Dendritic cell treated with granulocyte-macrophage colony-stimulating factor and Interleukin-4, amounts not matched to agents 40 ng/mL and 50 ng/mL, for 4 days (primary cell): Measurements from ENCODE around the gene ZNRF2.
"Not testable (repeated sequence)": the region's sequence is repeated elsewhere in the genome, so short reads cannot be mapped to it uniquely, and the experiment has no call there.

ENCODE experiments used
- H3K27ac Mint-ChIP-seq: one replicate; pipeline ENCODE4 v1.8.0; 2022; ENCODE audit warnings: mild to moderate bottlenecking, mixed read lengths
- H3K27me3 Mint-ChIP-seq: one replicate; pipeline ENCODE4 v1.8.0; 2022; ENCODE audit warnings: mild to moderate bottlenecking, mixed read lengths
- H3K36me3 Mint-ChIP-seq: one replicate; pipeline ENCODE4 v1.8.0; 2022; ENCODE audit warnings: low read depth, mixed read lengths
- H3K4me1 Mint-ChIP-seq: one replicate; pipeline ENCODE4 v1.8.0; 2022; ENCODE audit warnings: low read depth, mixed read lengths
- H3K4me3 Mint-ChIP-seq: one replicate; pipeline ENCODE4 v1.8.0; 2022; ENCODE audit warnings: mild to moderate bottlenecking, moderate library complexity, mixed read lengths
- H3K9me3 Mint-ChIP-seq: one replicate; pipeline ENCODE4 v1.8.0; 2022; ENCODE audit warnings: mixed read lengths
- intact Hi-C: fragments of 100-400 bp; cut with micrococcal nuclease; formaldehyde crosslinking; loops from one replicate; pipeline ENCODE4 v1.15.0; 2022

The ZNRF2 gene

DNA sequence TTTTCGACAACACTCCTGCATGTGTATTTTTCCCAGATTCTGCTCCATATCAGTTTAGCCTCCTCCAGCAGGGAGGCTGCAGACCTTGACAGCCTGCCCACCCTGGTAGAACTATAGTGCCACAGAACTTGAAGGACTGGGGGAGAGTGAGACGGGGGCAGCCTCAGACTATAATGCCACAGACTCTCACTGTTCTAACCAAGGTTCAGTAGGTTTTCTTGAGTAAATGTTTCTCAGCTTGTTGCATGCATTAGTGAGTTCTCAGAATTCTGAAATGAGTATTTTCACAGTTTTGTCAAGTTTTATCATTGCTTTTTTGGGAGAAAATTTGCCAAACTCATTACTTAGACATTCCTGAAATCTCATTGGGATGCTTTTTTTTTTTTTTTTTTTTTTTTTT, 95.9 kb downstream of the ZNRF2 start:
- Mint-ChIP-seq H3K27me3 (no peaks in the 10 kb centered on the region), H3K4me3 (no peak overlapping the region), H3K9me3 (no peaks in the 10 kb centered on the region), H3K36me3 (peaks cover 19% of the 10 kb centered on the region), H3K4me1 (no peaks in the 10 kb centered on the region), H3K27ac (no peak overlapping the region)
- intact Hi-C loops = no loop called here

- H3K9me3 Mint-ChIP-seq, H3K27ac Mint-ChIP-seq, H3K4me3 Mint-ChIP-seq, H3K27me3 Mint-ChIP-seq, intact Hi-C loops, H3K4me1 Mint-ChIP-seq: not testable (repeated sequence)
- H3K36me3 Mint-ChIP-seq = peaks cover 19% of the 10 kb centered on the region
These were observed 96.4 kb downstream of the ZNRF2 start for GRCh38 chr7:30380824-30381223.

- no peak overlapping the region for H3K27ac Mint-ChIP-seq
These were observed 98.2 kb downstream of the ZNRF2 start for GRCh38 chr7:30382607-30383006.

GRCh38 chr7:30389791-30390190, 105.4 kb downstream of the ZNRF2 start:
- Mint-ChIP-seq H3K9me3 (peaks cover 13% of the 10 kb centered on the region), H3K27me3 (no peaks in the 10 kb centered on the region), H3K4me3 (no peak overlapping the region), H3K36me3 (peaks cover 24% of the 10 kb centered on the region), H3K27ac (peak overlapping the region; percentile 44), H3K4me1 (peaks cover 24% of the 10 kb centered on the region)
- intact Hi-C loops = no loop called here

More at GRCh38 chr7:30382607-30383006, 98.2 kb downstream of the ZNRF2 start:
- intact Hi-C loops = no loop called here
- H3K36me3 Mint-ChIP-seq = peaks cover 19% of the 10 kb centered on the region
- no peak overlapping the region for H3K4me3 Mint-ChIP-seq
- H3K27me3 Mint-ChIP-seq = no peaks in the 10 kb centered on the region
- H3K9me3 Mint-ChIP-seq = no peaks in the 10 kb centered on the region
- H3K4me1 Mint-ChIP-seq = no peaks in the 10 kb centered on the region

- no peak overlapping the region for H3K4me3 Mint-ChIP-seq
- peaks cover 24% of the 10 kb centered on the region for H3K4me1 Mint-ChIP-seq
- intact Hi-C loops = no loop called here
- no peaks in the 10 kb centered on the region for H3K27me3 Mint-ChIP-seq
- peaks cover 13% of the 10 kb centered on the region for H3K9me3 Mint-ChIP-seq
- H3K36me3 Mint-ChIP-seq = peaks cover 34% of the 10 kb centered on the region
- H3K27ac Mint-ChIP-seq = peak overlapping the region; percentile 30
These were observed 106.6 kb downstream of the ZNRF2 start for GRCh38 chr7:30390736-30391636.

GRCh38 chr7:30391806-30392205, 107.4 kb downstream of the ZNRF2 start:
- Mint-ChIP-seq H3K4me1 (peaks cover 24% of the 10 kb centered on the region), H3K36me3 (peaks cover 34% of the 10 kb centered on the region), H3K4me3 (no peak overlapping the region), H3K27me3 (no peaks in the 10 kb centered on the region), H3K9me3 (peaks cover 13% of the 10 kb centered on the region), H3K27ac (peak overlapping the region; percentile 30)
- intact Hi-C loops = no loop called here

GRCh38 chr7:30395676-30396075, 111.3 kb downstream of the ZNRF2 start:
- Mint-ChIP-seq H3K36me3 (peaks cover 19% of the 10 kb centered on the region), H3K27me3 (no peaks in the 10 kb centered on the region), H3K4me3 (no peak overlapping the region), H3K9me3 (no peaks in the 10 kb centered on the region), H3K27ac (no peak overlapping the region), H3K4me1 (peaks cover 8% of the 10 kb centered on the region)
- intact Hi-C loops = no loop called here

DNA sequence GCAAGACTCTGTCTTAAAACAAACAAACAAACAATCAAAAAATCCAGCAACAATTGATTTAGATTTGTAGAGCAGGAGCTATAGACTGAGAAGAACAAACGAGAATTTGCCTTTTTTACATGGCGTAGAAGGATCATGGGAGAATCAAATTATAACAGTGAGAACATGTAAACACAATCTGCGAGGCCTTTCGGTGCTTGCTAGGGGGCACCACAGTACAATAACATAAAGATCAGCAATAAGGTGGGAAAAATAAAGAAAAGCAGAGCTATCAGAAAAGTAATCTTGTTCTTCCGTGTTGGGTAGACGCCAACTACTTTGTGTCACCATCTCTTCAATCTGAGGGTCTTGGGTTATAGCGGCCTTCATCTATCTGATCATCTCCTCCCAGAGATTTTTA, 112.0 kb downstream of the ZNRF2 start:
- intact Hi-C loops = no loop called here
- no peaks in the 10 kb centered on the region for H3K27me3 Mint-ChIP-seq
- no peak overlapping the region for H3K4me3 Mint-ChIP-seq
- H3K27ac Mint-ChIP-seq = no peak overlapping the region
- H3K4me1 Mint-ChIP-seq = peaks cover under 1% of the 10 kb centered on the region
- peaks cover 19% of the 10 kb centered on the region for H3K36me3 Mint-ChIP-seq
- no peaks in the 10 kb centered on the region for H3K9me3 Mint-ChIP-seq

DNA sequence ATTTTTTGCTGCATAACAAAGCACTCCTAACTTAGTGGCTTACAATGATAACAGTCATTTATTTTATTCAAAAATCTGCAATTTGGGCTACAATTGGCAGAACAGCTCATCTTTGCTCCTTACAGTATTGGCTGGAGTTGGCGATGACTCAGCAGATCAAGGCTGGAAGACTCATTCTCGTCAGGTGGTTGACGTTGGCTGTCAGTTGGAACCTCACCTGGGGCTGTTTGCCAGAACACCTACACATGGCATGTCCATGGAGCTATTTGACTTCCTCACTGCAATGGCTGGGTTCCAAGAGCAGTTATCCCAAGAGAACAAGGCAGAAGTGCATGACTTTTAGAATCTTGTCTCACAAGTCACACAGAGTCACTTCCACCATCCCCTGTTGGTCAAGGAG, 119.1 kb downstream of the ZNRF2 start:
- Mint-ChIP-seq H3K27me3 (no peaks in the 10 kb centered on the region), H3K9me3 (no peaks in the 10 kb centered on the region), H3K4me3 (no peak overlapping the region), H3K36me3 (peaks cover 39% of the 10 kb centered on the region), H3K27ac (no peak overlapping the region), H3K4me1 (no peaks in the 10 kb centered on the region)
- intact Hi-C loops = loop anchor here (10.0 kb wide), 1 partner anchor 469 kb away; no protein-coding TSS in a partner anchor

GRCh38 chr7:30405179-30405578, 120.8 kb downstream of the ZNRF2 start:
- H3K4me3 Mint-ChIP-seq = no peak overlapping the region
- intact Hi-C loops = loop anchor here (10.0 kb wide), 1 partner anchor 470 kb away; no protein-coding TSS in a partner anchor
- H3K9me3 Mint-ChIP-seq = no peaks in the 10 kb centered on the region
- H3K27ac Mint-ChIP-seq = no peak overlapping the region
- no peaks in the 10 kb centered on the region for H3K27me3 Mint-ChIP-seq
- no peaks in the 10 kb centered on the region for H3K4me1 Mint-ChIP-seq
- H3K36me3 Mint-ChIP-seq = peaks cover 40% of the 10 kb centered on the region

DNA sequence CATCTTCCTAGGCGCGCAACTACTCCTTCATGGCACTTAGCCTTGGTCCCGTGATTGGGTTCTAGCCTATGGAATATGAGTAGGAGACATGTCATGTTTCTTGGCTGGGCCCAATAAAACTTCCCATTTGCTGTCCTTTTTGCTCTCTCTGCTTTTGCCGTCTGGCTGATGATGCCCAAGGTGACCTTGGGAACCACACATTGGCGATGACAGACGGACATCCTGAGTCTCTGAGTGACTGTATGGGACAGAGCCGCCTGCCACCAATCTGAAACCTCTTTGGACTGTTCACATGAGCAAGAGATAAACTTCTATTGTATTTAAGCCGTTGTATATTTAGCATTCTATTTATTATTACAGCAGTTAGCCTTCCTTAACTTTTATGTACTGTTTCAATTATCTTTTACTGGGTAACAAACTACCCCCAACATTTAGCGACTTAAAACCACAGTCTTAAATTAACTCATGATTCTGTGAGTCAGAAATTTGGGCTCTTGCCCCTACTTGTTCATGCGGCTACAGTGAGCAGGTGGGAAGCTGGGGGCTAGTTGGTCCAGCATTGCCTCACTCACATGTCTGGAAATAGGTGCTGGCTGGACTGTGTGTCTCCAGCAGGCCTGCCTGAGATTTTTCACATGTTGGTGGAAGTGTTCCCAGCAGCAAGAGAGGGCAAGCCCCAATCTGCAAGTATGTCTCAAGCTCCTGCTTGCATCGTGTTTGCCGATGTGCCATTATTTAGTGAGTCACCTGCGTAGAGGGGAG, 122.4 kb downstream of the ZNRF2 start:
- Mint-ChIP-seq H3K9me3 (no peaks in the 10 kb centered on the region), H3K4me3 (no peak overlapping the region), H3K4me1 (peaks cover 11% of the 10 kb centered on the region), H3K36me3 (peaks cover 40% of the 10 kb centered on the region), H3K27me3 (no peaks in the 10 kb centered on the region), H3K27ac (no peak overlapping the region)
- intact Hi-C loops = loop anchor here (10.0 kb wide), 1 partner anchor 472 kb away; no protein-coding TSS in a partner anchor

DNA sequence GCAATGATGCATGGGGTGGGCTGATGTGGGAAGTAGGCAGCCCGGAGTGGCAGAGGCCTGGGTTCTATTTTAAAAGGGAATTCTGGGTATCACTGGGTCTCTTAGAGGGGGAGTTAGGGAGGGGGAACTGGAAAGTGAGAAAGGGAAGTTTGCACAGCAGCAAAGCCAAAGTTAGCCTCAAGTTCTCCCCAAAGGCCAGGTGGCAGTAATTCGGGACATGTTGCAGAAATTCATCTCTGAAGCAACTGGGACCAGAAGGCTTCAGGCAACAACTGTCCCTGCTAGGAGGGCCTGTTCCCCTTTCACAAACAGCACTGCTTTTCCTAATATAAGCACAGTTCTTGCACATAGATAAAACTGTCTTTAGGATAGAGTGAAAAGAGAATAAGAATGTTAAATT, 126.8 kb downstream of the ZNRF2 start:
- no peak overlapping the region for H3K27ac Mint-ChIP-seq
- no peak overlapping the region for H3K4me3 Mint-ChIP-seq
- peaks cover 18% of the 10 kb centered on the region for H3K4me1 Mint-ChIP-seq
- H3K36me3 Mint-ChIP-seq = peaks cover 13% of the 10 kb centered on the region
- no peaks in the 10 kb centered on the region for H3K27me3 Mint-ChIP-seq
- intact Hi-C loops = loop anchor here (2.0 kb wide), 1 partner anchor 132 kb away; no protein-coding TSS in a partner anchor
- H3K9me3 Mint-ChIP-seq = no peaks in the 10 kb centered on the region

- no peaks in the 10 kb centered on the region for H3K27me3 Mint-ChIP-seq
- intact Hi-C loops = loop anchor here (2.0 kb wide), 1 partner anchor 133 kb away; no protein-coding TSS in a partner anchor
- peaks cover 18% of the 10 kb centered on the region for H3K4me1 Mint-ChIP-seq
- H3K27ac Mint-ChIP-seq = no peak overlapping the region
- no peaks in the 10 kb centered on the region for H3K9me3 Mint-ChIP-seq
- H3K4me3 Mint-ChIP-seq = no peak overlapping the region
- H3K36me3 Mint-ChIP-seq = peaks cover 6% of the 10 kb centered on the region
These were observed 127.5 kb downstream of the ZNRF2 start for GRCh38 chr7:30411897-30412296.
